Epithelial cell of proximal tubule (primary cell): ENCODE data around the gene STXBP5. TPM values are rescaled to one million over a fixed set of nuclear protein-coding genes. Genes with fewer than 3 reads are reported as not detected.

Experiments
- DNase-seq: peaks from one replicate; pipeline ENCODE4 v3.0.0-alpha.2; 2011; ENCODE audit warnings: low read depth
- H3K4me3 ChIP-seq: 2 replicates; pipeline ENCODE4 v1.5.1; 2011; ENCODE audit warnings: low read depth, mild to moderate bottlenecking, low read length
- CTCF ChIP-seq: conservative IDR thresholded peaks from 2 replicates; pipeline ENCODE4 v1.5.1; 2012; ENCODE audit warnings: low read depth, mild to moderate bottlenecking, low read length
- total RNA-seq: library from RNA; depleted of rRNA; stranded (reverse); fragments of >200 nt; gene quantifications from 2 replicates; pipeline ENCODE4 v1.2.3, GENCODE V29; 2015

Gene STXBP5
- total RNA-seq, 1 donor from 2014 or later, result 16.3 TPM

- H3K4me3 ChIP-seq, result no peak overlapping the region
- TF ChIP-seq CTCF, result no peak
- DNase-seq, result no peak
These were observed 190.9 kb downstream of the STXBP5 start for GRCh38 chr6:147395158-147395557.

GRCh38 chr6:147397306-147397705 is 193.1 kb downstream of the STXBP5 start:
- no peak overlapping the region for H3K4me3 ChIP-seq
- no peak for DNase-seq
- TF ChIP-seq CTCF, result no peak

DNA sequence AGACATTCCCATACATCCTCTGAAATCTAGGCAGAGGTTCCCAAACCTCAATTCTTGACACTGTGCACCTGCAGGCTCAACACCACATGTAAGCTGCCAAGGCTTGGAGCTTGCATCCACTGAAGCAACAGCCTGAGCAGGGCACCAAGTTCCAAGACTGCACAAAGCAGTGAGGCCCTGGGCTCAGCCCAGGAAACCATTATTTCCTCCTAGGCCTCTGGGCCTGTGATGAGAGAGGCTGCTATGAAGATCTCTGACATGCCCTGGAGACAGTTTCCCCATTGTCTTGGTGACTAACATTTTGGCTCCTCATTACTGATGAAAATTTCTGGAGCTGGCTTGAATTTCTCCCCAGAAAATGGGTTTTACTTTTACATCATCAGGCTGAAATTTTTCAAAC is 196.8 kb downstream of the STXBP5 start:
- TF ChIP-seq CTCF, result no peak
- DNase-seq, result no peak
- H3K4me3 ChIP-seq, result no peak overlapping the region

GRCh38 chr6:147401779-147402178 is 197.6 kb downstream of the STXBP5 start:
- H3K4me3 ChIP-seq, result no peak overlapping the region
- no peak for TF ChIP-seq CTCF
- no peak for DNase-seq

DNA sequence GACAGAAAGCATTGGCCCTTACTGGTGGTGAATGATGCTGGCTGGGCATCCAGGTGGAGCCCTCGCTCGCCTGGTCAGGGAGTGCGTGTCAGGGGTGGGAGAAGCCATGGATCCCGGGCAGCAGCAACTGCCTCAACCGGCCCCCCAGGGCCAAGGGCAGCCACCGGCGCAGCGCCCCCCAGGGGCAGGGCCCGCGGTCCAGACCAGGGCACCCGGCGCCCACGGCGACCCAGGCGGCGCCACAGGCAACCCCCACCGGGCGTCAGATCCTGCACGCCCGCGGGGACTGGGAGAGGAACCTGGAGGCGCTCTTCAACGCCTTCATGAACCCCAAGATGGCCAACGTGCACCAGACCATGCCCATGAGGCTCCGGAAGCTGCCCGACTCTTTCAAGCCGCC is 202.6 kb downstream of the STXBP5 start:
- TF ChIP-seq CTCF, result no peak

DNA sequence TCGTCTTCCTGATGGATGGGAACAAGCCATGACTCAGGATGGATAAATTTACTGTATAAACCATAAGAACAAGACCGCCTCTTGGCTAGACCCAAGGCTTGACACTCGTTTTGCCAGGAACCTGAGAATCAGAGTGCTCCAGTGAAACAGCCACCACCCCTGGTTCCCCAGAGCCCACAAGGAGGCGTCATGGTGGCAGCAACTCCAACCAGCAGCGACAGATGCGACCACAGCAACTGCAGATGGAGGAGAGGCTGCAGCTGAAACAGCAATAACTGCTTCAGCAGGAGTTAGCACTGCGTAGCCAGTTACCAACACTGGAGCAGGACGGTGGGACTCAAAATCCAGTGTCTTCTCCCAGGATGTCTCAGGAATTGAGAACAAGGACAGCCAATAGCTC is 203.4 kb downstream of the STXBP5 start:
- no peak overlapping the region for H3K4me3 ChIP-seq
- TF ChIP-seq CTCF, result no peak
- DNase-seq, result no peak

More for the DNA sequence above, 202.6 kb downstream of the STXBP5 start:
- DNase-seq, result no peak
- H3K4me3 ChIP-seq, result no peak overlapping the region

GRCh38 chr6:147416622-147417021 is 212.4 kb downstream of the STXBP5 start:
- TF ChIP-seq CTCF, result no peak
- no peak overlapping the region for H3K4me3 ChIP-seq
- no peak for DNase-seq
